Chondrocyte (in vitro differentiated cells): ENCODE data around the gene KRTAP4-16. TPM values are rescaled to one million over a fixed set of nuclear protein-coding genes. Genes with fewer than 3 reads are reported as not detected.
A peak's percentile ranks its signal among the peaks of the same experiment; 100 is the strongest.
"Not testable (repeated sequence)": the region's sequence is repeated elsewhere in the genome, so short reads cannot be mapped to it uniquely, and the experiment has no call there.

Experiments
- DNase-seq: peaks from one replicate; pipeline ENCODE4 v3.0.0; 2021; ENCODE audit warnings: mixed read lengths, low spot score
- H3K27ac Mint-ChIP-seq: one replicate; pipeline ENCODE4 v1.8.0; 2021; ENCODE audit warnings: mild to moderate bottlenecking, moderate library complexity, mixed read lengths; ENCODE audit not compliant: unreplicated experiment
- H3K27me3 Mint-ChIP-seq: 2 replicates; pipeline ENCODE4 v1.8.0; 2021; ENCODE audit warnings: low read depth, mixed read lengths
- H3K36me3 Mint-ChIP-seq: 2 replicates; pipeline ENCODE4 v1.8.0; 2021; ENCODE audit warnings: low read depth, mixed read lengths
- H3K4me1 Mint-ChIP-seq: 2 replicates; pipeline ENCODE4 v1.8.0; 2021; ENCODE audit warnings: low read depth, mild to moderate bottlenecking, mixed read lengths
- H3K4me3 Mint-ChIP-seq: one replicate; pipeline ENCODE4 v1.8.0; 2021; ENCODE audit warnings: mild to moderate bottlenecking, moderate library complexity, mixed read lengths; ENCODE audit not compliant: unreplicated experiment
- H3K9me3 Mint-ChIP-seq: 2 replicates; pipeline ENCODE4 v1.8.0; 2021; ENCODE audit warnings: low read depth, mixed read lengths
- total RNA-seq: library from RNA; stranded (reverse); gene quantifications from 3 replicates; pipeline ENCODE4 v1.2.1, GENCODE V29; 2021
- TF ChIP-seq, protein P1 (sequence below): fragments of 200-600 bp; sonication (generic); IDR thresholded peaks from 2 replicates; pipeline ENCODE4 v1.5.0; 2021; ENCODE audit warnings: antibody characterized with exemption, mild to moderate bottlenecking, moderate library complexity

The KRTAP4-16 gene
- total RNA-seq, 1 donor from 2014 or later = not detected

- Mint-ChIP-seq H3K36me3 (no peaks in the 10 kb centered on the region), H3K4me3 (no peak overlapping the region), H3K27ac (no peak overlapping the region), H3K4me1 (peaks cover 23% of the 10 kb centered on the region), H3K27me3 (no peaks in the 10 kb centered on the region), H3K9me3 (peaks cover 7% of the 10 kb centered on the region)
- DNase-seq = no peak
- TF ChIP-seq, protein P1, sequence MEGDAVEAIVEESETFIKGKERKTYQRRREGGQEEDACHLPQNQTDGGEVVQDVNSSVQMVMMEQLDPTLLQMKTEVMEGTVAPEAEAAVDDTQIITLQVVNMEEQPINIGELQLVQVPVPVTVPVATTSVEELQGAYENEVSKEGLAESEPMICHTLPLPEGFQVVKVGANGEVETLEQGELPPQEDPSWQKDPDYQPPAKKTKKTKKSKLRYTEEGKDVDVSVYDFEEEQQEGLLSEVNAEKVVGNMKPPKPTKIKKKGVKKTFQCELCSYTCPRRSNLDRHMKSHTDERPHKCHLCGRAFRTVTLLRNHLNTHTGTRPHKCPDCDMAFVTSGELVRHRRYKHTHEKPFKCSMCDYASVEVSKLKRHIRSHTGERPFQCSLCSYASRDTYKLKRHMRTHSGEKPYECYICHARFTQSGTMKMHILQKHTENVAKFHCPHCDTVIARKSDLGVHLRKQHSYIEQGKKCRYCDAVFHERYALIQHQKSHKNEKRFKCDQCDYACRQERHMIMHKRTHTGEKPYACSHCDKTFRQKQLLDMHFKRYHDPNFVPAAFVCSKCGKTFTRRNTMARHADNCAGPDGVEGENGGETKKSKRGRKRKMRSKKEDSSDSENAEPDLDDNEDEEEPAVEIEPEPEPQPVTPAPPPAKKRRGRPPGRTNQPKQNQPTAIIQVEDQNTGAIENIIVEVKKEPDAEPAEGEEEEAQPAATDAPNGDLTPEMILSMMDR = no peak
These were observed 6.0 kb upstream of the KRTAP4-16 start for GRCh38 chr17:41107941-41108450.

GRCh38 chr17:41105347-41105746, 3.3 kb upstream of the KRTAP4-16 start, which contains the start of gene KRTAP4-9:
KRTAP4-9 (plus strand) TSS chr17:41105389; CDS start chr17:41105389, 0 bp downstream.
- not testable (repeated sequence) for H3K9me3 Mint-ChIP-seq, DNase-seq, H3K4me3 Mint-ChIP-seq, H3K27me3 Mint-ChIP-seq, H3K36me3 Mint-ChIP-seq
- H3K27ac Mint-ChIP-seq = peak within 1 kb of the TSS; percentile 9
- H3K4me1 Mint-ChIP-seq = peaks cover 24% of the 10 kb centered on the region

GRCh38 chr17:41104386-41105038, 2.5 kb upstream of the KRTAP4-16 start:
- H3K4me3 Mint-ChIP-seq, H3K9me3 Mint-ChIP-seq, DNase-seq, H3K27me3 Mint-ChIP-seq, H3K36me3 Mint-ChIP-seq: not testable (repeated sequence)
- Mint-ChIP-seq H3K27ac (peak overlapping the region; percentile 9), H3K4me1 (peaks cover 32% of the 10 kb centered on the region)

GRCh38 chr17:41103896-41104295, 1.9 kb upstream of the KRTAP4-16 start:
- Mint-ChIP-seq H3K27ac (no peak overlapping the region), H3K36me3 (no peaks in the 10 kb centered on the region), H3K9me3 (no peaks in the 10 kb centered on the region), H3K27me3 (no peaks in the 10 kb centered on the region), H3K4me3 (no peak overlapping the region), H3K4me1 (peaks cover 36% of the 10 kb centered on the region)
- DNase-seq = no peak
- TF ChIP-seq, protein P1 = no peak

DNA sequence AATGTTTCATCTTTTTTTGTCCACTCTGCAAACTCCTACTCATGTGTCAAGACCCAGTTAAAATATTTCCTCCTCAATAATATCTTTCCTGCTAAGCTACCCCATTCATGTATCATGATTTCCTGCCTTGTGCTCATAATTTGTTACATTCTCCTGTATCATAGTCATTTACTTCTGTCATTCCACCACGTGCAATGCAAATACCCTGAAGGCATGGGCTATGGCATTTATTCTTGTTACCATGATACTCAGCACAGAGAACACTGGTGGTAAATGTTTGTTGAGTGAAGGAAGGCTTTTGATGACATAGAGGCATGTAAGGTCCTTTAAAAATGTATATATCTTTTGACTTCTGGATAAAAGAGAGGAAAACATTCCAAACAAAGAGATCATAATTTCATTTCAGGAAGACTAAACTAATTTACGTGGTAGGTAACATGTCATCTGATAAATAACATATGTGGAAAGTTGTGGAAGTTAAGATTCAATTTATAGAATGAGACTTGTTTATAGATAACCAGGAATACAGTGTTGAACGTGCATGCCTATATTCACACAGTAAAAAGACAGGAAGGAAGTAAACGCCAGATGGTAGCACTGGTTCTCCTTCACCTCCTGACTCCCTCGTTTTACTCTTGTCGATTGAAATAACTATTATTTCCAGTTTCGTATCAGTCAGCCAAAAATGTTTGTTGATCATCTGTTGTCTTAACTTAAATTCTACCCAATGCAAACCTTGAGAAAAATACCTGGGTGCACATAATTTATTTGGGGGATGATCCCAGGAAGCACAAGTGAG, 2.1 kb downstream of the KRTAP4-16 start:
- H3K4me3 Mint-ChIP-seq, DNase-seq, H3K36me3 Mint-ChIP-seq, H3K9me3 Mint-ChIP-seq, H3K27me3 Mint-ChIP-seq: not testable (repeated sequence)
- Mint-ChIP-seq H3K4me1 (peaks cover 41% of the 10 kb centered on the region), H3K27ac (peak overlapping the region; percentile 64)

GRCh38 chr17:41098481-41098880, 3.5 kb downstream of the KRTAP4-16 start:
- H3K36me3 Mint-ChIP-seq = no peaks in the 10 kb centered on the region
- peak overlapping the region; percentile 45 for H3K27ac Mint-ChIP-seq
- no peak for DNase-seq
- TF ChIP-seq, protein P1 = no peak
- H3K4me3 Mint-ChIP-seq = no peak overlapping the region
- peaks cover 30% of the 10 kb centered on the region for H3K4me1 Mint-ChIP-seq
- H3K27me3 Mint-ChIP-seq = no peaks in the 10 kb centered on the region
- H3K9me3 Mint-ChIP-seq = no peaks in the 10 kb centered on the region
